Activated CD8-positive, alpha-beta memory T cell treated with anti-CD3 and anti-CD28 coated beads for 36 hours (primary cell): Measurements from ENCODE around the gene GNAI2. TPM values are rescaled to one million over a fixed set of nuclear protein-coding genes. Genes with fewer than 3 reads are reported as not detected.
"Not testable (repeated sequence)": the region's sequence is repeated elsewhere in the genome, so short reads cannot be mapped to it uniquely, and the experiment has no call there.

Experiments
- CTCF ChIA-PET: fragments of 350-600 bp; sonication (Branson Sonifier 250); formaldehyde crosslinking; loops from one replicate; lab custom pipeline; 2021; ENCODE audit warnings: antibody characterized with exemption; lab: Charles Lee
- POLR2A ChIA-PET: fragments of 350-600 bp; sonication (Branson Sonifier 250); formaldehyde crosslinking; loops from one replicate; lab custom pipeline; 2021; ENCODE audit warnings: antibody characterized with exemption; lab: Charles Lee
- total RNA-seq, 2 experiments: library from RNA; stranded (reverse); gene quantifications; one replicate each; pipeline ENCODE4 v1.2.3, GENCODE V29; 2021

GNAI2 gene
- total RNA-seq, 2 experiments from 2014 or later, result 239 to 242 TPM

DNA sequence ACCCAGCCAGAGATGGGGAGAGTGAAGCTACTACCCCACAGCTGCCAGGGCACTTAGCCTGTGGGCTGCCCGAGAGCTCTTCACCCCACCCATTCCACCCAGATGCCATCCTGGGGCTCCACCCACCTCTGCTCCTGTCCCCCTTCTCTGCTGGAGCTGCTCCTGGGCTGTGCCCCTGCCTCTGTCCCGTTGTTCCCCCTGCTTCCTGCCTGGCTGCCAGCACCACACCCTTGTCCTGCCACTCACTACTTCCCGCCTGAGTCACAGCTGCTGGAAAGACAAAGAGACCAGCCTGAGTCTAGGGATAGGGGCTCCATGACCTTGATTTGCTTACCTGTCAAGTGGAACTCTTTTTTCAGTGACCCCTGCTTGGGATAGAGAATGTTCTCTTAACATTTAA is 12.4 kb downstream of the GNAI2 start:
- ChIA-PET CTCF (interaction anchor here (1.0 to 8.5 kb wide), 4 partner anchors 11 to 56 kb away, joined by 3 to 133 read pairs (median 32); no protein-coding TSS in a partner anchor), POLR2A (no interaction called here)

DNA sequence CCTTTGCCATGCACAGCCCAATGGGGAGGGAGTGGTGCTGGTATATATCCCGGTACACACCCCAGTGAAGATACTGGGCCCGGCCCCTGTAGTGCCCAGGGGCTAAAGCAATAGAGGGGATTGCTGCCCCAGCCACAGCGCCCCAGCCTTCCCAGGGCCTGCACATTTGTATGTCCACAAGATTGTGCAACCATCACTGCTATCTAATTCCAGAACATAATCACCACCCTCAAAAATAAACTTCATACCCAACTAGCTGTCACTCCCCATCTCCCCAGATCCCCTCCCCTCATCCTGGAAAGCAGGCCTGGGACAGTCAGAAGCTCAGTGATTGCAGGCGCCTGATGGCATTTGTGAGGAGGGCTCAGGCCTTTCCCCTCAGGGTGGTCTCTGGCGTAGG is 13.5 kb downstream of the GNAI2 start:
- CTCF ChIA-PET, result interaction anchor here (1.0 to 8.5 kb wide), 6 partner anchors 10 to 57 kb away, joined by 3 to 133 read pairs (median 6); no protein-coding TSS in a partner anchor
- POLR2A ChIA-PET, result no interaction called here

DNA sequence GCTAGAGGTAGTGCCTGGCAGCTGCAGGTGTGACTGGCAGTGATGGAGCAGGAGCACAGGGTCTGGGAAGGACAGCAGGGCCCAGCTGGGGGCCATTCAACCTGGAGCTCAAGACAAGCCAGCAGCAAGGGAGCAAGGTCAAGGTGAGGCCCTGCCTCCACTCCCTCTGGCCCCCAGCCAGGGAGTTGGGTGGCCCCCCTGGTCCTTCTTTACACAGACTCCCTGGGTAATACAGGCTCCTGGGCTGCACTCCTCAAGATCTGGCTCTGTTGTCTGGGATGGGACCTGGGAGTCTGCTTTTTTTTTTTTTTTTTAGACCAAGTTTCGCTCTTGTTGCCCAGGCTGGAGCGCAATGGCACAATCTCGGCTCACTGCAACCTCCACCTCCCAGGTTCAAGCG is 14.5 kb downstream of the GNAI2 start:
- ChIA-PET CTCF (interaction anchor here (1.5 to 8.5 kb wide), 4 partner anchors 9 to 23 kb away, joined by 4 to 133 read pairs (median 34); no protein-coding TSS in a partner anchor), POLR2A (no interaction called here)

DNA sequence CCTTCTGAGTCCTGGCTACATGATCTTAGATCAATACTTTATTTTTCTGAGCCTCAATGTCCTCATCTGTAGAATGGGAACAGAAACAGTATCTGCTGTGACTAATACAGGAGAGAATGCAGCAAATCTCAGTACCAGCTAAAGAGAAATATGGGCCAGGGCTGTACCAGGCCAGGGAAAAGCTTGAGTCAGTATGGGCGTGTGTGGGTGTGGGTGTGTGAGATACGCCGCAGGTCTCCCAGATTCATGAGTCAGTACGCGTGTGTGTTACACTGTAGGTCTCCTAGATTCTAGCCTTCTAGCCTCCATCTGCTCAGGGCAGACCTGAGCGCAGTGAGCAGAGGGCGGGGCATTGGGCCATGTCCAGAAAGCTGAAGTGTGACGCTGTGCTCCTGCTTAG is 15.2 kb downstream of the GNAI2 start:
- CTCF ChIA-PET, result interaction anchor here (0.8 to 8.5 kb wide), 4 partner anchors 8 to 55 kb away, joined by 3 to 133 read pairs (median 32); no protein-coding TSS in a partner anchor
- POLR2A ChIA-PET, result interaction anchor here (0.8 kb wide), 1 partner anchor 9 kb away, joined by 4 read pairs; no protein-coding TSS in a partner anchor

DNA sequence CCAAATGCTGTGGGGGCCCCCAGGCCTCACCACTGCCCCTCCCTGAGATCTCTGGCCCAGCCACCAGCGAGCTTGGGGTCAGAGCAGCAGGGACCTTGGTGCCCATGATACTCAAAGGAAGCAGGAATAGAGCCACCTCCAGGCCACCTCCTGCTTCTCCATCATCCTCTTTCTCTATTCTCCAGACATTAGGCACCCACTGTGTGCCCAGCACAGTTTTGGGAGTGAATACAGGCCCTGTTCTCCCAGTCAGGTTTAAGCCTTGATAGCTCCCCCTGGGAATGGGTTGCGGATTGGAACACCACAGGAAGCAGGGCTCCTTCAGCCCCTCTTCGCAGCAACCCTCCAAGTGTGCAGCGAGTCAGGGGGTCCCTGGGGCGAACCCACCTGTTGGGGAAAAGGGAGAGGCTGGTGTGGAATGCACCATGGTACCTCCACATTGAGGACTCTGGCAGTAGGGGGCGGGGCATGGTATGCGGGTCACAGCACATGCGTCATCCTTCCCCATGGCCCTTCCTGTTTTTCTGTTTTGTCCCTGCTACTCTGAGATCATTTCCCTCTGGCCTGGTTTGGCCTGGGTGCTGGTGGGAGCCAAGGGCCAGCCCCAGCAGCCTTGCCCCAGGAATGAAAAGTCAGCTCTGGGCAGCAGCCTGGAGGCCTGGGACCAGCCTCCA is 18.7 kb downstream of the GNAI2 start:
- ChIA-PET POLR2A (no interaction called here), CTCF (interaction anchor here (2.7 kb wide), 1 partner anchor 27 kb away, joined by 11 read pairs; no protein-coding TSS in a partner anchor)

DNA sequence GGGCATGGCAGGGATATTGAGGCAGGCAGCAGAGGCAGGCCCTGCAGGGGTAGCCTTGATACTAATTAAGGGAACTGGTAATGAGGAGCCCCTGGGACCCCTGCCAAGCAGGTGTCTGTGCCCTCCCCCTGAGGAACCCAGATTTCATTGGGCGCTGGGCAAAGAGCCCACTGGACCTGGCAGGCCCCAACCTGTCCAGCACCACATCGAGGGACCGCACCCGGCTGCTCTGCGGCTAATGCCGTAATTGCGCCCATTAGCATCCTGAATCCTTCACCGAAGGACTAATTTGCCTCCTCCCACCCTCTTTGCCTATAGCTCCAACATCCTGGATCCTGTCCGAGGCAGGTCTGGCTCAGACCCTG is 19.2 kb downstream of the GNAI2 start:
- ChIA-PET CTCF (interaction anchor here (1.0 to 2.7 kb wide), 3 partner anchors 9 to 60 kb away, joined by 3 to 11 read pairs (median 10); no protein-coding TSS in a partner anchor), POLR2A (no interaction called here)

DNA sequence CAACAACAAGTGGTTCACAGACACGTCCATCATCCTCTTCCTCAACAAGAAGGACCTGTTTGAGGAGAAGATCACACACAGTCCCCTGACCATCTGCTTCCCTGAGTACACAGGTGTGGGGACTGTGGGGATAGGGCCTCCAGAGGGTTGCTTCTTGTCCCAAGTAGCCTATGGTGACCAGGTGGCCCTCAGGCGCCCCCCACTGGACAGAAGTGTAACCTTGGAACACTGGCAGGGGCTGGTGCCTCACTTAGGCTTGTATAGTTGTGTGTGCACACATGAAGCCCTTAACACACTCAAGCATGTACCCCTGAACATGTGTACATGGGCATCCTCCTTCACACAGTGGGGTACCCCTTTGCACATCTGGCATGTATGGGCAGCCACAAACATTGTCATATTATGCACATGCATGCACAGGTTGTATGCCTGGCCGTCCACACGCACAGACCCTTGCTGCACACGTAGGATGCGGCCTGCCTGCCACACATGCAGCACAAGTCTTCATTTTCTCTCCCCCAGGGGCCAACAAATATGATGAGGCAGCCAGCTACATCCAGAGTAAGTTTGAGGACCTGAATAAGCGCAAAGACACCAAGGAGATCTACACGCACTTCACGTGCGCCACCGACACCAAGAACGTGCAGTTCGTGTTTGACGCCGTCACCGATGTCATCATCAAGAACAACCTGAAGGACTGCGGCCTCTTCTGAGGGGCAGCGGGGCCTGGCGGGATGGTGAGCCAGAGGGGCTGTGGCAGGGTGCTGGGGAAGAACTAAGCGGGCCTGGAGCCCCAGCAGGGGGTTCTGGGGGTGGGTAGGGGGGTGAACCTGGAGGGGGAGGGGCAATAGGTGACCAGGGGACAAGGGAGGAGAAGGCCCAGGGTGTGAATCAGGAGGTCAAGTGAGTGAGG is 21.2 kb downstream of the GNAI2 start:
- ChIA-PET POLR2A (interaction anchor here (1.3 kb wide), 1 partner anchor 11 kb away, joined by 3 read pairs; no protein-coding TSS in a partner anchor), CTCF (interaction anchor here (0.6 to 4.9 kb wide), 13 partner anchors 8 to 64 kb away, joined by 3 to 62 read pairs (median 10); partner anchors contain the start of gene GNAI2)

DNA sequence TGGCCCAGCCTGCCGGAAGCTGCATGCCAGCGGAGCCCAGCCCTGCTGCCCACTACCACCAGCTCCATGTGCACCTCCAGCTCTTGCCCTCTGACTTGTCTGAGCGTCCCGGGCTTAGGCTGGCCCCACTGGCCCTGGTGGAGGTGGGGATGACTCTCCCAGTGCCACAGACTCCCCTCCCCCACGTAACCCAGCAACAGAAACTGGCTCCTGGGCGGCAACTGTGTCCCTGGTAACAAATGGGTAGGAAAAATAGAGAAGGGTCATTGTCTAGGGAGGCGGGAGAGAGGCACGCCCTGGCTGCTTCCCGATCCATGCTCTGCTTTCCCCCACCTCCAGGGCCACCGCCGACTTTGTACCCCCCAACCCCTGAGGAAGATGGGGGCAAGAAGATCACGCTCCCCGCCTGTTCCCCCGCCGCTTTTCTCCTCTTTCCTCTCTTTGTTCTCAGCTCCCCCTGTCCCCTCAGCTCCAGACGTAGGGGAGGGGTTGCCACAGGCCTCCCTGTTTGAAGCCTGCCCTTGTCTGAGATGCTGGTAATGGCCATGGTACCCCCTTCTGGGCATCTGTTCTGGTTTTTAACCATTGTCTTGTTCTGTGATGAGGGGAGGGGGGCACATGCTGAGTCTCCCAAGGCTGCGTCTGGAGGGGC is 22.2 kb downstream of the GNAI2 start:
- ChIA-PET CTCF (interaction anchor here (2.5 to 4.9 kb wide), 6 partner anchors 9 to 64 kb away, joined by 13 to 62 read pairs (median 24); partner anchors contain the start of gene GNAI2), POLR2A (interaction anchor here (1.3 kb wide), 1 partner anchor 11 kb away, joined by 3 read pairs; no protein-coding TSS in a partner anchor)

DNA sequence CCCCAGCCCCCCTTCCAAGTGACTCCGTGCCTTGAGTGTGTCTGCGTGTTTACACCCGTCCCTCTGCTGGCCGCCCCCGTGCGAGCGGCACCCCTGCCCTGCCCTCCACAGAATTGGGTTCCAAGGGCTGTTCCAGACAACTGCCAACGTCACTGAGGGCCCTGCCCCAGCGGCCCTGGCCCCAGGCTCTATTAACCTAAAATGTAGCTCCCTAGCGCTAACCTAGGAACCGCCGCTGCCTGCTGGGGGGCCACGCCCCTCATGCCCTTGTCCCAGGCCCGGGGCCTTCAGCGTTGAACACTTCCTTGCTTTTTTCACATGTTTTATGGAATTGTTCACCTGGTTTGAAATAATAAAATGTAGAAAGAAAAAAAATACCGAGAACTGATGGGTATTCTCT is 23.0 kb downstream of the GNAI2 start:
- CTCF ChIA-PET, result interaction anchor here (0.9 to 4.9 kb wide), 12 partner anchors 10 to 65 kb away, joined by 3 to 62 read pairs (median 10); partner anchors contain the start of genes GNAI2 and IFRD2

DNA sequence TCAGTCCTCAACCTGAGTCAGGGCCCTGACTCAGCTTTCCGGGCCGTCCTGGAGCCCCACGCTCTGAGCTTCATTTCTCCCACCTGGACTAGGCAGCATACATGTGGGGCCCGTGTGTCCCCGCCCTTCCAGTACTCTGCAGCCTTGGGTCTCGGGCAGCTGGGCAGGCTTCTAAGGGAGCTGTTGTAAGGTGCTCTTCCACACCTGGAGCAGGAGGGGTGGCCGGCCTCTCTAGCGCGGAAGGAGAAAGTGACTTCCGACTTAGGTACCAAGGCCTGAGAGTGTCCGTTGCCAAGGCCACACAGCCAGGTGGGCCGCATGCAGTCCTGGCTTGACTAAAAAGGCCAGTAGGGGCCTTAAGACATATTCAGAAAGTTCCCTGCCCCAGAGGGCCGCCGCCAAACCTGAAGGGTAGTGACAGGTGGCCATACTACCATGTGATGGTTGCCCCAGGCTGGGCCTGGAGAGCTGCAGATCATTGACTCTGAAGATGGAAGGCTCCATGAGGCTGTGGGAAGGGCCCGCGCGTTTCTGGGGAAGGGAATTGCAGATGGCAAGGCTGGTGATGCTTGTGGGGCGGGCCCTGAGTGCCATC is 23.5 kb downstream of the GNAI2 start:
- POLR2A ChIA-PET, result interaction anchor here (0.6 to 0.8 kb wide), 8 partner anchors 8 to 1650 kb away, joined by 3 to 11 read pairs (median 4); no protein-coding TSS in a partner anchor
- CTCF ChIA-PET, result interaction anchor here (0.8 to 4.9 kb wide), 19 partner anchors 10 to 77 kb away, joined by 3 to 62 read pairs (median 5); partner anchors contain the start of genes GNAI2, IFRD2 and SEMA3B

More for the DNA sequence above, 23.0 kb downstream of the GNAI2 start:
- POLR2A ChIA-PET, result interaction anchor here (0.6 kb wide), 1 partner anchor 1134 kb away, joined by 3 read pairs; no protein-coding TSS in a partner anchor

DNA sequence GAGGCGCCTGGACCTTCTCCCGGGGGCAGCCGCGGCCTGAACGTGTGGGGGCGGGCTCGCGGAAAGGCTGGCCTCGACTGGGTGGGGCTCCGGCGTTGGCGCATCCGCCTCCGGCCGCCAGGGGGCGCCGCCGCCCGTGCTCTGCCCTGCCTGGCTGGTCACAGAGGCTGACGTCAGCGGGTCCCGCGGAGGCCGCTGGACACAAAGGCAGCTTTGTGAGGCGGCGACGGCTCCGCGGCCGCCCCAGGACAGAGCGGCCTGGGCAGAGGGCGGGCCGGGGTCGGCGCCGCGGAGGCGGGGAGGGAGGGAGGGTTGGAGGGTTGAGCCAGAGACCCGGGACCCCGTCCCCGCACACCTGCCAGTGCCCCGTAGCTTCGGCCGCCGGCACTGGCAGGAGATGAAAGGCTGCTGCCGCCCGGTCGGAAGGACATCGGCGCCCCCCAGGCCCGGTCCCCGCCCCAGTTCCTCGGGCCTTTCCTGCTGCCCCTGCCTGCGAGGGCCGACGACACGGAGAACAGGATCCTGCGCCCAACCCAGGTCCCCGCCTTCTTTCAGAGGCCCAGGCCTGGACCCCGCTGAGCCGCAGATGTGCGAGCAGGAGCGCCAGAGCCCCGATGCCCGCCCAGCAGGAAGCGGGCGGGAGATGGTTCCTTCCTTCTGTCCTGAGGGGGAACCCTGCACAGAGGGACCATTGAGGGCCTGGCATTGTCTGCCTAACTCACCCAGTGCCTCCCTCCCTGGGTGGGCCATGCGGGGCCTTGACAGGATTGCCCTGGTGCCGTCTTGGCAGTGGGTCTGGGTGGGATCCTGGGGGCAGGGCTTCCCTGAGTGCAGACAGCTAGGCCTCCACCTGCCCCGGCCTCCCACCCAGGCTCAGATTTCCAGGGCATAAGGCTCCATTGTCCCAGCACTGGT is 24.3 kb downstream of the GNAI2 start:
- ChIA-PET CTCF (interaction anchor here (0.6 to 4.9 kb wide), 19 partner anchors 9 to 76 kb away, joined by 3 to 62 read pairs (median 5); partner anchors contain the start of genes GNAI2 and SEMA3B), POLR2A (interaction anchor here (0.6 to 1.2 kb wide), 7 partner anchors 9 to 1650 kb away, joined by 3 to 5 read pairs (median 4); partner anchors contain the start of gene TUSC2)

DNA sequence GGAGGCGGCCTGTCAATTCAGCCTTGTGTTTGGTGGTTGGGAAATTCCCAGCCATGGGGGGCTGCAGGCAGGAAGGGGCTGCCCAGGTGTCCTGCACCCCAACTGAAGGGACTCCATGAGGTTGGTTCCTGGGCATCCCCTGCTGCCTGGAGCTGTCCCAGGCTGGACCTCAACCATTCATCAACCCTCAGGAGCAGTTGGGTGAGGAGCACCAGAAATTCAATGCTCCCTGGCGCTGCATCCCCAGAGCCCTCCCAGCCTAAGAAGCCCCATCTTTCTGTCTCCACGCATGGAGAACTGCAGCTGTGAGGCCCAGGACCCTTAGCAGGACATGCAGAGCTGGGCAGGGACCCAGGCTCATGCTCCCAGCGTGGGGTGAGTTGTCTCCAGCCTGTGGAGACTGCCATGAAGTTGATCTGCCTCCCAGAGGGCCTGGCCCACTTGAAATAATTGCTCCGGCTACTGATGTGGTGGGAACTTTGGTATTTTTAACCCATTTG is 25.0 kb downstream of the GNAI2 start:
- CTCF ChIA-PET, result interaction anchor here (1.6 to 4.9 kb wide), 4 partner anchors 9 to 33 kb away, joined by 4 to 62 read pairs (median 38); partner anchors contain the start of gene SEMA3B

DNA sequence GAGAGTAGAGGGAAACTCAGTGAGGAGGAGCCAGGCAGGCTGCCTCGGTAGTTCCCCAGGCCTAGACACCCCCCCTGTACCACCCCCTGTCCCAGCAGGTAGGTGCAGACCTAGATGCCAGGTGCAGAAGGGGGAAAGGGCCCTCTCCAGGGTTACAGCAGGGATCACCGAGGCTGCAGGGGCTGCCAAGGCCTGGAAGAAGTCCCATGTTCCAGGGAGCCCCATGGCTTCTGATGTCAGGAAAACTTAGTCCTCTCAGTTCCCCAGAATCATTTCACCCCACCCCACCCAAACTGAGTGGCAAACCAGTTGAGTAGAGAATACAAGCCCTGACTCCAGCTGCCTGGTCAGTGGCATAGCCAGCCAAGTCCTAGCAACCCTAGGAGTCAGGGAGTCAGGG is 25.5 kb downstream of the GNAI2 start:
- CTCF ChIA-PET, result interaction anchor here (4.5 to 4.9 kb wide), 2 partner anchors 13 to 33 kb away, joined by 47 to 62 read pairs; no protein-coding TSS in a partner anchor
- POLR2A ChIA-PET, result no interaction called here

More for the DNA sequence above, 25.0 kb downstream of the GNAI2 start:
- POLR2A ChIA-PET, result interaction anchor here (0.7 to 1.2 kb wide), 2 partner anchors 18 to 67 kb away, joined by 3 to 4 read pairs; partner anchors contain the start of gene TUSC2

DNA sequence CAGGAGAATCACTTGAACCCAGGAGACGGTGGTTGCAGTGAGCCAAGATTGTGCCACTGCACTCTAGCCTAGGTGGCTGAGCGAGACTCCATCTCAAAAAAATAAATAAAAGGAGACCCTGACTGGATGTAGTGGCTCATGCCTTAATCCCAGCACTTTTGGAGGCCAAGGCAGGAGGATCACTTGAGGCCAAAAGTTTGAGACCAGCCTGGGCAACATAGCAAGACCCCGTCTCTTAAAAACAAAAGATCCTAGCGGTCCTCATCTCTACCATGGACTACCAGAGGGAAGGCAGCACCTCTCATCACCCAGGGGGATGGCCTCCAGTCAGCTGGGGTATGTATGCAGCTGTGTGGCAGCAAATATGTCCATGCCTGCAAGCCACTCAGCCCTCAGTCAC is 26.2 kb downstream of the GNAI2 start:
- POLR2A ChIA-PET, result not testable (repeated sequence)

DNA sequence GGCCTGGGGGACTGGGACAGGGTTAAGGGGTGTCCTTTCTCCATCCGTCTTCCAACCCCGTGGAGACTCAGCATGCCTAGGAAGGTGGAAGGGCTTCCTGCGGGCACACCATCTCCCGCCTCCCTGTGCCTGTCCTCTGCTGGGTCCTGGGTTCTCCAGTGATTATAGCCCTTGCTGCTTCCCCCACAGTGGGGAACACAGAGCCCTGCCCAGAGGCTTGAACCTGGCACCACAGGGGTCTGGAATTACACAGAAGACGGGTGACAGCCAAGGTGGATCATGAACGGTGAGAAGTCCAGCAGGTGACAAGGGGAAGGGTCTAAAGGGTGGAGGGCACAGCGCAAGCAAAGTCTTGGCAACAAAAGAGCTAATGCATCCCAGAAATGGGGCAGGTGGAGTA is 26.8 kb downstream of the GNAI2 start:
- ChIA-PET POLR2A (interaction anchor here (0.7 kb wide), 1 partner anchor 548 kb away, joined by 10 read pairs; no protein-coding TSS in a partner anchor), CTCF (interaction anchor here (1.1 to 1.5 kb wide), 2 partner anchors 13 to 70 kb away, joined by 3 to 4 read pairs; no protein-coding TSS in a partner anchor)

More for the DNA sequence above, 26.2 kb downstream of the GNAI2 start:
- CTCF ChIA-PET, result interaction anchor here (4.9 kb wide), 1 partner anchor 13 kb away, joined by 62 read pairs; no protein-coding TSS in a partner anchor
